Nucleus accumbens (tissue), 56 donors: ENCODE data around the gene SOWAHA.
"Not testable (repeated sequence)": the region's sequence is repeated elsewhere in the genome, so short reads cannot be mapped to it uniquely, and the experiment has no call there.

ENCODE experiments used
- DNase-seq, 56 donors: peaks; one replicate each; lab custom pipeline; 2025; lab: John Stamatoyannopoulos, UW

SOWAHA gene

GRCh38 chr5:132777209-132778069, 35.7 kb upstream of the SOWAHA start, which contains the start of gene SEPTIN8:
Gene SEPTIN8, minus strand, starts transcription at chr5:132777239. Its CDS starts 102 bp downstream, at chr5:132777137.
- DNase-seq = peak in 44 of 56 donors; percentile 41 to 79 (median 62)

GRCh38 chr5:132778129-132778528, 35.0 kb upstream of the SOWAHA start:
- peak in 2 of 56 donors; percentile 53 to 55 for DNase-seq

- DNase-seq = no peak
Observed at GRCh38 chr5:132778856-132779255, 34.2 kb upstream of the SOWAHA start.

- peak in 46 of 56 donors; percentile 18 to 84 (median 64) for DNase-seq
Observed at GRCh38 chr5:132779961-132780360, 33.1 kb upstream of the SOWAHA start.

- no peak for DNase-seq
Observed at GRCh38 chr5:132780577-132780976, 32.5 kb upstream of the SOWAHA start.

GRCh38 chr5:132781029-132781428, 32.1 kb upstream of the SOWAHA start:
- no peak for DNase-seq

- peak in 4 of 56 donors; percentile 16 to 34 (median 28) for DNase-seq
Observed at GRCh38 chr5:132782101-132782500, 31.0 kb upstream of the SOWAHA start.

- no peak for DNase-seq
Observed at GRCh38 chr5:132785365-132785764, 27.7 kb upstream of the SOWAHA start.

GRCh38 chr5:132785864-132786263, 27.2 kb upstream of the SOWAHA start:
- DNase-seq = no peak

- no peak for DNase-seq
Observed at GRCh38 chr5:132787076-132787475, 26.0 kb upstream of the SOWAHA start.

- no peak for DNase-seq
Observed at GRCh38 chr5:132788508-132788907, 24.6 kb upstream of the SOWAHA start.

GRCh38 chr5:132788990-132789886, 23.9 kb upstream of the SOWAHA start:
- DNase-seq = no peak

GRCh38 chr5:132790201-132790865, 22.8 kb upstream of the SOWAHA start:
- peak in 18 of 56 donors; percentile 23 to 74 (median 52) for DNase-seq

GRCh38 chr5:132791026-132791425, 22.1 kb upstream of the SOWAHA start:
- no peak for DNase-seq

- DNase-seq = peak in 31 of 56 donors; percentile 27 to 75 (median 54)
Observed at GRCh38 chr5:132797651-132798050, 15.5 kb upstream of the SOWAHA start.

- DNase-seq = no peak
Observed at GRCh38 chr5:132799392-132799791, 13.7 kb upstream of the SOWAHA start.

- peak in 27 of 56 donors; percentile 19 to 74 (median 41) for DNase-seq
Observed at GRCh38 chr5:132800545-132800944, 12.6 kb upstream of the SOWAHA start.

- no peak for DNase-seq
Observed at GRCh38 chr5:132802044-132802684, 10.9 kb upstream of the SOWAHA start.

- not testable (repeated sequence) for DNase-seq
Observed at GRCh38 chr5:132802685-132803066, 10.4 kb upstream of the SOWAHA start.

- not testable (repeated sequence) for DNase-seq
Observed at GRCh38 chr5:132804219-132804618, 8.9 kb upstream of the SOWAHA start.
